SK-N-SH treated with all-trans-retinoic acid at 6 μM for 48 hours (cell line): Measurements from ENCODE around the gene ZBTB16.

Source experiments
- ARNTL ChIP-seq: fragments of 450-650 bp; formaldehyde crosslinking; IDR thresholded peaks from 2 replicates; pipeline ENCODE4 v1.5.0; 2020; ENCODE audit warnings: low read depth, mild to moderate bottlenecking, moderate library complexity, borderline replicate concordance
- BACH2 ChIP-seq: fragments of 250-450 bp; sonication (Bioruptor Pico); IDR thresholded peaks from 2 replicates; pipeline ENCODE4 v1.9.0; 2021; ENCODE audit warnings: mild to moderate bottlenecking, borderline replicate concordance
- PPARA ChIP-seq: fragments of 250-450 bp; sonication (Bioruptor Pico); IDR thresholded peaks from 2 replicates; pipeline ENCODE4 v1.5.0; 2020; ENCODE audit warnings: mild to moderate bottlenecking, borderline replicate concordance
- RARB ChIP-seq: fragments of 250-450 bp; sonication (Bioruptor Pico); IDR thresholded peaks from 2 replicates; pipeline ENCODE4 v1.8.0; 2021; ENCODE audit warnings: mild to moderate bottlenecking, moderate library complexity
- TCF4 ChIP-seq: fragments of 250-450 bp; sonication (Bioruptor Pico); IDR thresholded peaks from 2 replicates; pipeline ENCODE4 v1.8.0; 2021; ENCODE audit warnings: mild to moderate bottlenecking, moderate library complexity, borderline replicate concordance
- ZFP3 ChIP-seq: fragments of 250-450 bp; sonication (Bioruptor Pico); IDR thresholded peaks from 2 replicates; pipeline ENCODE4 v1.5.0; 2020; ENCODE audit warnings: mild to moderate bottlenecking, moderate library complexity
- ZNF8 ChIP-seq: fragments of 450-650 bp; formaldehyde crosslinking; IDR thresholded peaks from 2 replicates; pipeline ENCODE4 v1.5.0; 2020; ENCODE audit warnings: mild to moderate bottlenecking, moderate library complexity
- TF ChIP-seq, protein P1 (sequence below): fragments of 250-450 bp; sonication (Bioruptor Pico); IDR thresholded peaks from 2 replicates; pipeline ENCODE4 v1.8.0; 2020; ENCODE audit warnings: mild to moderate bottlenecking, moderate library complexity, borderline replicate concordance
- TF ChIP-seq, protein P2 (sequence below): fragments of 250-450 bp; sonication (Bioruptor Pico); IDR thresholded peaks from 2 replicates; pipeline ENCODE4 v1.5.1; 2020; ENCODE audit warnings: low read depth, mild to moderate bottlenecking, moderate library complexity

DNA sequence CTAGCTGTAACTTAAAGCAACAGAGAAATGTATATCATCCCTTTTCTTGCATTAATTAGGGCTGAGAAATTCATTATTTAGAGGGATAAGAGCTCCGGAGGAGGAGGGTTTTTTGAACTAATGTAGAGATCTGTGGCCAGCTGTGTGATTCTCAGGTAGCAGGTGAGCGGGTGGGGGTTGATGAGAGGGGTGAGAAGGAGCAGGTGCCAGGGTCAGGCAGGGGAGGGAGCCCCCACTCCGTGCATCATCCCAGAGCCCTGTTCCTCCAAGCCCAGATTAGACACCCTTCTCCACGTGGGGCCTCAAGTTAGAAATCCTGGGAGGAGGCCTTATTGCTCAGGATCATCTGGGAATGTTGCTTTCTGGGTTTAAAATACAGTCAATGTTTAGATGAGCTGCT, 24.9 kb downstream of the ZBTB16 start:
- TF ChIP-seq, protein P1, sequence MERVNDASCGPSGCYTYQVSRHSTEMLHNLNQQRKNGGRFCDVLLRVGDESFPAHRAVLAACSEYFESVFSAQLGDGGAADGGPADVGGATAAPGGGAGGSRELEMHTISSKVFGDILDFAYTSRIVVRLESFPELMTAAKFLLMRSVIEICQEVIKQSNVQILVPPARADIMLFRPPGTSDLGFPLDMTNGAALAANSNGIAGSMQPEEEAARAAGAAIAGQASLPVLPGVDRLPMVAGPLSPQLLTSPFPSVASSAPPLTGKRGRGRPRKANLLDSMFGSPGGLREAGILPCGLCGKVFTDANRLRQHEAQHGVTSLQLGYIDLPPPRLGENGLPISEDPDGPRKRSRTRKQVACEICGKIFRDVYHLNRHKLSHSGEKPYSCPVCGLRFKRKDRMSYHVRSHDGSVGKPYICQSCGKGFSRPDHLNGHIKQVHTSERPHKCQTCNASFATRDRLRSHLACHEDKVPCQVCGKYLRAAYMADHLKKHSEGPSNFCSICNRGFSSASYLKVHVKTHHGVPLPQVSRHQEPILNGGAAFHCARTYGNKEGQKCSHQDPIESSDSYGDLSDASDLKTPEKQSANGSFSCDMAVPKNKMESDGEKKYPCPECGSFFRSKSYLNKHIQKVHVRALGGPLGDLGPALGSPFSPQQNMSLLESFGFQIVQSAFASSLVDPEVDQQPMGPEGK = no peak
- TF ChIP-seq ARNTL (CRISPR knock-in tag) (no peak), TCF4 (no peak), BACH2 (no peak), PPARA (no peak), RARB (CRISPR knock-in tag) (no peak), ZFP3 (CRISPR knock-in tag) (no peak), ZNF8 (CRISPR knock-in tag) (no peak)
- TF ChIP-seq, protein P2, sequence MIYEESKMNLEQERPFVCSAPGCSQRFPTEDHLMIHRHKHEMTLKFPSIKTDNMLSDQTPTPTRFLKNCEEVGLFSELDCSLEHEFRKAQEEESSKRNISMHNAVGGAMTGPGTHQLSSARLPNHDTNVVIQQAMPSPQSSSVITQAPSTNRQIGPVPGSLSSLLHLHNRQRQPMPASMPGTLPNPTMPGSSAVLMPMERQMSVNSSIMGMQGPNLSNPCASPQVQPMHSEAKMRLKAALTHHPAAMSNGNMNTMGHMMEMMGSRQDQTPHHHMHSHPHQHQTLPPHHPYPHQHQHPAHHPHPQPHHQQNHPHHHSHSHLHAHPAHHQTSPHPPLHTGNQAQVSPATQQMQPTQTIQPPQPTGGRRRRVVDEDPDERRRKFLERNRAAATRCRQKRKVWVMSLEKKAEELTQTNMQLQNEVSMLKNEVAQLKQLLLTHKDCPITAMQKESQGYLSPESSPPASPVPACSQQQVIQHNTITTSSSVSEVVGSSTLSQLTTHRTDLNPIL (CRISPR knock-in tag) = no peak
